22Rv1 (cell line): ENCODE measurements around the gene LYSMD1.

Source experiments
- H3K27ac ChIP-seq: fragments of 450-650 bp; 2 replicates; pipeline ENCODE4 v1.5.1; 2017
- ZFX ChIP-seq: fragments of 450-650 bp; IDR thresholded peaks from 2 replicates; pipeline ENCODE4 v1.6.1; 2017; ENCODE audit warnings: antibody characterized with exemption, borderline replicate concordance
- TF ChIP-seq, protein P1 (sequence below): fragments of 450-650 bp; IDR thresholded peaks from 2 replicates; pipeline ENCODE4 v1.5.1; 2017; ENCODE audit warnings: mild to moderate bottlenecking

LYSMD1 gene

DNA sequence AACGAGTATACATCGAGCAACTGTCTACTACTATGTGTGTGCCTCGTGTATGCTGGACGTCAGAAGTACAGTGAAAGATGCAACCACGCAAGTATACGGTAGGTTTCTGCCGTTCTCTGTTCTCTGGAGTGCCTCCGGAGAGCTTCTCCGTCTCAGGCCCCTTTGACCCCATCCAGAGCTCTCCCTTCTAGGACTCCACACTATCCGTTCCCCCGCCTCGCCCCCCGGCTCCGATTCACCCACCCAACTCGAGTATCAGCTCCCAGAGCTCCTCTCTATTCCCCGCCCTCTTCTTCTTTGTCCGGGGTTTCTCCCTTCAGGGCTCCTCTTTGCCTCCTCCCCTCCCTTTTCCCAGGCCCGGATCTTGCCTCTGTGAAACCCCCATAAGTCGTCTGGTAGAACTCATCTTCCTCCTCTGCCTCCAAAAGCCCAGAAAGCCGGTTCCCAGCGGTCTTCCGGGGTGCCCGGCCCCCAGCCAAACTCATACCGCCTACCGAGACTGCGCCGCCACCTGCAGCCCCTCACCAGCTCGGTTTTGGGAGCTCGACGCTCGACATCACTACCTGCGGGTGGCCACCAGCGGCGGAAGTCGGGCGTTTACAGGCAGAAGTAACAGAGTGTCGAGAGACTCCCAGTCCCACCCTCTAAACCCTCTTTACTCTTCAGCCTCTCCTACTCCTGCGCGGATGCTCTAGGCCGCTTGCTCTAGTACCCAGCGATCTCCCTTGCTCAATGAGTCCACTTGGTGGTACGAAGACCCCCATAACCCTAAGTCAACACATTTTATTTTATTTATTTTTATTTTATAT, 24.1 kb upstream of the LYSMD1 start, which contains the start of gene VPS72:
Gene VPS72, minus strand, starts transcription at position 561 of the 809 bp plus-strand sequence. Its CDS starts 76 bp downstream, at position 485.
- no peak for TF ChIP-seq ZFX
- TF ChIP-seq, protein P1, sequence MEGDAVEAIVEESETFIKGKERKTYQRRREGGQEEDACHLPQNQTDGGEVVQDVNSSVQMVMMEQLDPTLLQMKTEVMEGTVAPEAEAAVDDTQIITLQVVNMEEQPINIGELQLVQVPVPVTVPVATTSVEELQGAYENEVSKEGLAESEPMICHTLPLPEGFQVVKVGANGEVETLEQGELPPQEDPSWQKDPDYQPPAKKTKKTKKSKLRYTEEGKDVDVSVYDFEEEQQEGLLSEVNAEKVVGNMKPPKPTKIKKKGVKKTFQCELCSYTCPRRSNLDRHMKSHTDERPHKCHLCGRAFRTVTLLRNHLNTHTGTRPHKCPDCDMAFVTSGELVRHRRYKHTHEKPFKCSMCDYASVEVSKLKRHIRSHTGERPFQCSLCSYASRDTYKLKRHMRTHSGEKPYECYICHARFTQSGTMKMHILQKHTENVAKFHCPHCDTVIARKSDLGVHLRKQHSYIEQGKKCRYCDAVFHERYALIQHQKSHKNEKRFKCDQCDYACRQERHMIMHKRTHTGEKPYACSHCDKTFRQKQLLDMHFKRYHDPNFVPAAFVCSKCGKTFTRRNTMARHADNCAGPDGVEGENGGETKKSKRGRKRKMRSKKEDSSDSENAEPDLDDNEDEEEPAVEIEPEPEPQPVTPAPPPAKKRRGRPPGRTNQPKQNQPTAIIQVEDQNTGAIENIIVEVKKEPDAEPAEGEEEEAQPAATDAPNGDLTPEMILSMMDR, result no peak
- peak within 1 kb of the TSS; percentile 69 for H3K27ac ChIP-seq

DNA sequence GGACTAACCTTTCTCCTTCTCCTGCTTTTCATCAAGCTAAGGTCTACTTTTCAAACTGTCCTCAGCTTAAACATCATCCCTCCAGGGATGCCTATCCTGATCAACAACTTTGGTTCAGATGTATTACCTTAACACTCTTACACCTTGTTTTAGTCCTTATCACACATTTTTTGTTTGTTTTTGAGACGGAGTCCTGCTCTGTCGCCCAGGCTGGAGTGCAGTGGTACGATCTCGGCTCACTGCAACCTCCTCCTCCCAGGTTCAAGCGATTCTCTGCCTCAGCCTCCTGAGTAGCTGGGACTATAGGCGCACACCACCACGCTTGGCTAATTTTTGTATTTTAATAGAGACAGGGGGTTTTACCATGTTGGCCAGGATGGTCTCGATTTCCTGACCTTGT, 23.0 kb upstream of the LYSMD1 start:
- peak overlapping the region; percentile 69; the same call in 1 of the 2 replicates for H3K27ac ChIP-seq

DNA sequence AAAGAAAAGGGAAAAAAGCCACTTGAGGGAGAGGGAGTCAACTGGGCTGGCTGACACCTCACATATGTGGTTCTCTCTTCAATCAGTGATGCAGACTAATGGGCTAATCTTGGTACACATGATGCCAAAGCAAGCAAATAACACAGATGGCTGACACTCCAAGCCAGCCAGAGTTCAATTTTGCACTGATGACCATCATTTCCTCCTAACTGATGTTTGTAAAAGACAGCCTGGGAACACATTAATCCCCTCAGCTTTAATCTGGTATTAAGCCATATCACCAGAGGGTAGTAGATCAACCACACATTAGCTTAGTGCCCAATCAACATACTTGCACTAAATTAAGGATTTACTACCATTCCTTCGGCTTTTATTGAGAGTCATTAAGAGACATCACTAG, 21.5 kb upstream of the LYSMD1 start:
- TF ChIP-seq, protein P1, result no peak
- TF ChIP-seq ZFX, result no peak
- no peak overlapping the region for H3K27ac ChIP-seq

DNA sequence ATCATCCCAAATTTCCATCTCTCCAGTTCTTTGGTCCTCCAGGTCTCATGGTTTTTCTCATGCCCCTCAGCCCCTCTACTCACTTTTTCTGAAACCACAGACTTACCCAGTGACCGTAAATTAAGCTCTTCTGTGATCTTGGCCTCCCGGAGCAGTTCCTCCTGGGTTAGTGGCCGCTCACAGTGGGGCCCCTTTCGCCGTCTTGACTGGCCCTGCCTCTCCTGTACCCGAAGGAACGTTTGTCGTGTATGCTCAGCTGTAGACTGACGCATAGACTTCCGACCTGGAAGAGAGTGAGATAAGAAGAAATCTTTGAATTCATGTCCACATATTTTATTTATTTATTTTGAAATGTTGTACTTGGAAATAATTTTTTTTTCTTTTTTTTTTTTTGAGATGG, 18.5 kb upstream of the LYSMD1 start:
- H3K27ac ChIP-seq, result no peak overlapping the region
- TF ChIP-seq ZFX, result no peak
- TF ChIP-seq, protein P1, result no peak

DNA sequence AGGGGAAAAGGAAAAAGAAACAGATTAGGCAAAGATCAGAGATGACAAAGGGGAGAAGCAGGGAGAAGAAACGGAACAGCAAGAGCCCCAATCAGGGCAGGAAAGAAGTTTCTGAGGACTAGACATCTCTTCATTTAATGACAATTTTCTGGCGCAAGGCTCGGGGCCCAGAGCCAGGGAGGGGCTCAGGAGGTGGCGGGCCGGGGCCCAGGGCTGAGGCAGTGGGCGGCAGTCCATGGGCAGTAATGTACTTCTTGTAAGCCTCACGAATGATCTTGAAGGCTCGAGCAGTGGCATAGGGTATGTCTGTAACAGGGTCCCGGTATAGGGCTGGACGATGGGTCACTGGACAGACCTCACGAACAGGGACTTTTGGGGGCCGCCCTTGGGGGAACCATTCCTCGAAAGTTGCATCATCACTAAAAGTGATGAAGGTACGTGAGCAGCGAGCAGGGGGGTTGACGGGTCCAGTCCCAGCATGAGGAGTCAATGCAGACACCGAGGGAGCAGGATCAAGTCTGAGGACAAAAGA, 10.9 kb upstream of the LYSMD1 start:
- TF ChIP-seq, protein P1, result no peak
- no peak for TF ChIP-seq ZFX
- no peak overlapping the region for H3K27ac ChIP-seq

DNA sequence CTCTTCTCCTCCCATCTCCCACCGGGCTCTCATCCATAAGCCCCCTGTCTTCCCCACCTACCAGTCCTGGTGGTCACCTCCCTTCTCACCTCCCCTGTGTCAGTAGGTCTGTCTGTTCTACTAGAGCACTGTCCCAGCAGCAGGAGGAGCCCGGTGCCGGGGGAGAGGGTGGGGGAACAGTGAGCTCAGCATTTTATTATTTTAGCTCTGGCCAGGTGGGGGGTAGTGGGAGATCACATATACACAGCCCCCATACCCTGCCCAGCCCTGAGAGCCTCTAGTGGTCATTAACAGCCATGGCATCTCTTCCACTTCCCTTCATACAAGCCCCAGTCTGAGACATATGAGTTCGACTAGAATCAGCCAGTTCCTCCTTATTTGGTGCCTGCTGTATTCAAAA, 10.2 kb upstream of the LYSMD1 start, which contains the start of gene TMOD4:
Gene TMOD4, minus strand, starts transcription at position 119 of the 400 bp plus-strand sequence. CDS start 1,106 bp downstream, outside the sequence.
- TF ChIP-seq, protein P1, result peak; percentile 77
- TF ChIP-seq ZFX, result no peak
- H3K27ac ChIP-seq, result no peak within 1 kb of the TSS

DNA sequence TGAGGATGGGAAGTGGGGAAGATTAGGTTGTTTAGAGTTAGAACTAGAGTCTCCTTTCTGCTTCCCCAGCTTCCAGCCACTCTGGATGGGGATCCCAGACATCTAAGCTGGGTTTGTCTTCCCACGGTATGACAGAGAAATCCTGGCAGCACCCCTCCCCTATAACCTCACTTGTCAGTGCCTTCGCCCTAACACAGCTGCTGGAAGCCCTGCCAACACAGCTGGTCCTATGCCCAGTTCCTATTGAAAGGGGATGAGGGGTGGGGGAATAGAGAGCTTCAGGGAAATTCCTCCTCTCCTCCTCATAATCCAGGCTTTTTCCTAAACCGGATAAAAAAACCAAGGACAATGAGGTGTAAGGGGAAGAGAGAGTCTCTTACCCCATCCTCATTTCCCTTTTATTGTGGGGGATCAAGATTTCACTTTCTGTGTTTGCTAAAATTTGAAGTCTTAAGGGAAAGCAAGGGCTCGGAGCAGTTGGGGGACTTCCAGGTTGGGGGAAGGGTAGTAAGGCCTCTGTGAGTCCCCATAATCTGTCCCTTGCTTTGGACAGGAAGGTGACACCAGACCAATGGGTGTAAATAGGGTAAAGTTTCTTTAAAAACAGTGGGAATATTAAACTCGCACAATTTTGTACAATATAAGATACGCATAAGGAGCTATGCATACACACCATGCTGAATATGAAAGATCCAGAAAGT, 9.5 kb upstream of the LYSMD1 start:
- no peak for TF ChIP-seq ZFX
- TF ChIP-seq, protein P1, result no peak
- no peak overlapping the region for H3K27ac ChIP-seq
